Measurements from ENCODE around the gene IRF6. TPM values are rescaled to one million over a fixed set of nuclear protein-coding genes. Genes with fewer than 3 reads are reported as not detected.

Gene IRF6
- total RNA-seq, 2 experiments from 2014 or later = 1.2 TPM

GRCh38 chr1:209815490-209815889 lies 9.5 kb upstream of the IRF6 start:
- Mint-ChIP-seq H3K27ac (no peak overlapping the region), H3K27me3 (peaks cover 6% of the 10 kb centered on the region), H3K4me1 (ENCODE audit: low read depth) (peaks cover 12% of the 10 kb centered on the region), H3K36me3 (ENCODE audit: low read depth) (no peaks in the 10 kb centered on the region), H3K9me3 (no peaks in the 10 kb centered on the region), H3K4me3 (no peak overlapping the region)
- intact Hi-C loops (cut with micrococcal nuclease) = no loop called here
- POLR2A ChIA-PET = interaction anchor here (1.1 to 1.4 kb wide), 3 partner anchors 8 to 40 kb away, joined by 3 to 5 read pairs (median 4); no protein-coding TSS in a partner anchor
- CTCF ChIA-PET = interaction anchor here (0.7 to 5.6 kb wide), 7 partner anchors 7 to 86 kb away, joined by 3 to 59 read pairs (median 3); partner anchors contain the start of gene UTP25
- DNase-seq (no peak), ATAC-seq (no peak)
- TF ChIP-seq, protein P1, sequence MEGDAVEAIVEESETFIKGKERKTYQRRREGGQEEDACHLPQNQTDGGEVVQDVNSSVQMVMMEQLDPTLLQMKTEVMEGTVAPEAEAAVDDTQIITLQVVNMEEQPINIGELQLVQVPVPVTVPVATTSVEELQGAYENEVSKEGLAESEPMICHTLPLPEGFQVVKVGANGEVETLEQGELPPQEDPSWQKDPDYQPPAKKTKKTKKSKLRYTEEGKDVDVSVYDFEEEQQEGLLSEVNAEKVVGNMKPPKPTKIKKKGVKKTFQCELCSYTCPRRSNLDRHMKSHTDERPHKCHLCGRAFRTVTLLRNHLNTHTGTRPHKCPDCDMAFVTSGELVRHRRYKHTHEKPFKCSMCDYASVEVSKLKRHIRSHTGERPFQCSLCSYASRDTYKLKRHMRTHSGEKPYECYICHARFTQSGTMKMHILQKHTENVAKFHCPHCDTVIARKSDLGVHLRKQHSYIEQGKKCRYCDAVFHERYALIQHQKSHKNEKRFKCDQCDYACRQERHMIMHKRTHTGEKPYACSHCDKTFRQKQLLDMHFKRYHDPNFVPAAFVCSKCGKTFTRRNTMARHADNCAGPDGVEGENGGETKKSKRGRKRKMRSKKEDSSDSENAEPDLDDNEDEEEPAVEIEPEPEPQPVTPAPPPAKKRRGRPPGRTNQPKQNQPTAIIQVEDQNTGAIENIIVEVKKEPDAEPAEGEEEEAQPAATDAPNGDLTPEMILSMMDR (IDR thresholded peaks at IDR 0.05) = no peak

GRCh38 chr1:209813902-209814301 lies 8.0 kb upstream of the IRF6 start:
- Mint-ChIP-seq H3K27me3 (peaks cover under 1% of the 10 kb centered on the region), H3K4me3 (no peak overlapping the region), H3K4me1 (ENCODE audit: low read depth) (peaks cover 12% of the 10 kb centered on the region), H3K9me3 (no peaks in the 10 kb centered on the region), H3K27ac (no peak overlapping the region), H3K36me3 (ENCODE audit: low read depth) (no peaks in the 10 kb centered on the region)
- CTCF ChIA-PET = interaction anchor here (4.7 to 5.6 kb wide), 2 partner anchors 9 to 13 kb away, joined by 24 to 59 read pairs; partner anchors contain the start of gene UTP25
- ATAC-seq (no peak), DNase-seq (no peak)
- intact Hi-C loops (cut with micrococcal nuclease) = no loop called here
- TF ChIP-seq, protein P1 (IDR thresholded peaks at IDR 0.05) = no peak
- POLR2A ChIA-PET = interaction anchor here (0.7 kb wide), 1 partner anchor 13 kb away, joined by 3 read pairs; no protein-coding TSS in a partner anchor

GRCh38 chr1:209810783-209811182 lies 4.8 kb upstream of the IRF6 start:
- TF ChIP-seq, protein P1 (IDR thresholded peaks at IDR 0.05) = no peak
- no peaks in the 10 kb centered on the region for H3K9me3 Mint-ChIP-seq
- DNase-seq (no peak), ATAC-seq (no peak)
- POLR2A ChIA-PET = interaction anchor here (0.8 to 1.4 kb wide), 2 partner anchors 11 to 29 kb away, joined by 3 to 4 read pairs; no protein-coding TSS in a partner anchor
- CTCF ChIA-PET = interaction anchor here (1.2 to 5.6 kb wide), 2 partner anchors 12 to 13 kb away, joined by 3 to 59 read pairs; no protein-coding TSS in a partner anchor
- H3K4me1 Mint-ChIP-seq (ENCODE audit: low read depth) = peaks cover 15% of the 10 kb centered on the region
- no peaks in the 10 kb centered on the region for H3K36me3 Mint-ChIP-seq (ENCODE audit: low read depth)
- H3K27me3 Mint-ChIP-seq = no peaks in the 10 kb centered on the region
- intact Hi-C loops (cut with micrococcal nuclease) = no loop called here
- no peak overlapping the region for H3K27ac Mint-ChIP-seq
- no peak overlapping the region for H3K4me3 Mint-ChIP-seq

- H3K27me3 Mint-ChIP-seq = no peaks in the 10 kb centered on the region
- intact Hi-C loops (cut with micrococcal nuclease) = no loop called here
- POLR2A ChIA-PET = no interaction called here
- no peak overlapping the region for H3K4me3 Mint-ChIP-seq
- H3K27ac Mint-ChIP-seq = no peak overlapping the region
- peaks cover 15% of the 10 kb centered on the region for H3K4me1 Mint-ChIP-seq (ENCODE audit: low read depth)
- CTCF ChIA-PET = interaction anchor here (5.7 kb wide), 1 partner anchor 13 kb away, joined by 31 read pairs; no protein-coding TSS in a partner anchor
- no peak for DNase-seq
- no peaks in the 10 kb centered on the region for H3K36me3 Mint-ChIP-seq (ENCODE audit: low read depth)
- no peak for ATAC-seq
- no peaks in the 10 kb centered on the region for H3K9me3 Mint-ChIP-seq
- TF ChIP-seq, protein P1 (IDR thresholded peaks at IDR 0.05) = no peak
Observed at GRCh38 chr1:209809611-209810010, 3.7 kb upstream of the IRF6 start.

GRCh38 chr1:209808059-209808581 lies 2.2 kb upstream of the IRF6 start:
- Mint-ChIP-seq H3K27me3 (peaks cover 3% of the 10 kb centered on the region), H3K36me3 (ENCODE audit: low read depth) (no peaks in the 10 kb centered on the region)

More at GRCh38 chr1:209808059-209808581, 2.2 kb upstream of the IRF6 start:
- no peak overlapping the region for H3K4me3 Mint-ChIP-seq
- DNase-seq (no peak), ATAC-seq (no peak)
- TF ChIP-seq, protein P1 (IDR thresholded peaks at IDR 0.05) = no peak
- ChIA-PET CTCF (interaction anchor here (0.9 to 5.7 kb wide), 4 partner anchors 12 to 21 kb away, joined by 3 to 31 read pairs (median 4); partner anchors contain the start of gene UTP25), POLR2A (interaction anchor here (0.6 to 1.2 kb wide), 3 partner anchors 11 to 30 kb away, joined by 3 to 4 read pairs (median 3); no protein-coding TSS in a partner anchor)
- H3K9me3 Mint-ChIP-seq = no peaks in the 10 kb centered on the region
- no peak overlapping the region for H3K27ac Mint-ChIP-seq
- peaks cover 21% of the 10 kb centered on the region for H3K4me1 Mint-ChIP-seq (ENCODE audit: low read depth)
- intact Hi-C loops (cut with micrococcal nuclease) = no loop called here

Measured in activated CD8-positive, alpha-beta T cell treated with anti-CD3 and anti-CD28 coated beads for 36 hours (primary cell).